ENCODE measurements around the gene NEDD8. TPM values are rescaled to one million over a fixed set of nuclear protein-coding genes. Genes with fewer than 3 reads are reported as not detected.

Gene NEDD8
- total RNA-seq, 1 experiment from 2014 or later: 330 TPM

- no peak overlapping the region for H3K27ac ChIP-seq (ENCODE audit: low read length)
- no peak overlapping the region for H3K4me2 ChIP-seq (ENCODE audit: low read length)
- H3K9me3 ChIP-seq (ENCODE audit: low read length): no peaks in the 10 kb centered on the region
- H3K79me2 ChIP-seq (ENCODE audit: low read length): no peaks in the 10 kb centered on the region
- DNase-seq (no peak), ATAC-seq (no peak)
- H3K9ac ChIP-seq (ENCODE audit: low read length): no peak overlapping the region
- no peaks in the 10 kb centered on the region for H4K20me1 ChIP-seq (ENCODE audit: low read length)
- H3F3A ChIP-seq (ENCODE audit: low read length, unreplicated experiment): no peaks in the 10 kb centered on the region
- no TSS peak for BruUV-seq (replicated peaks)
- intact Hi-C loops (cut with micrococcal nuclease): no loop called here
- H3K27me3 ChIP-seq (ENCODE audit: low read length): no peaks in the 10 kb centered on the region
- H3K4me3 ChIP-seq (ENCODE audit: low read length): no peak overlapping the region
- H3K4me1 ChIP-seq (ENCODE audit: insufficient read depth, low read length): peaks cover 18% of the 10 kb centered on the region; the same call in 1 of the 2 replicates
- no peaks in the 10 kb centered on the region for H3K36me3 ChIP-seq (ENCODE audit: low read depth, low read length)
- H2AFZ ChIP-seq (ENCODE audit: low read length): no peak overlapping the region
- H3K9me2 ChIP-seq (replicated peaks; ENCODE audit: low read length): no peaks in the 10 kb centered on the region
- TF ChIP-seq EZH2phosphoT487 (IDR thresholded peaks at IDR 0.05; ENCODE audit: borderline replicate concordance, low read length): no peak
- no peak for TF ChIP-seq CTCF (conservative IDR thresholded peaks at IDR 0.05; ENCODE audit: low read depth, low read length)
- TF ChIP-seq EZH2 (IDR thresholded peaks at IDR 0.05; ENCODE audit: low read length, unreplicated experiment): no peak
- CTCF ChIA-PET: no interaction called here
- POLR2A ChIA-PET (ENCODE audit: unreplicated experiment): no interaction called here
Measured at GRCh38 chr14:24255438-24255837, 23.3 kb upstream of the NEDD8 start.

DNA sequence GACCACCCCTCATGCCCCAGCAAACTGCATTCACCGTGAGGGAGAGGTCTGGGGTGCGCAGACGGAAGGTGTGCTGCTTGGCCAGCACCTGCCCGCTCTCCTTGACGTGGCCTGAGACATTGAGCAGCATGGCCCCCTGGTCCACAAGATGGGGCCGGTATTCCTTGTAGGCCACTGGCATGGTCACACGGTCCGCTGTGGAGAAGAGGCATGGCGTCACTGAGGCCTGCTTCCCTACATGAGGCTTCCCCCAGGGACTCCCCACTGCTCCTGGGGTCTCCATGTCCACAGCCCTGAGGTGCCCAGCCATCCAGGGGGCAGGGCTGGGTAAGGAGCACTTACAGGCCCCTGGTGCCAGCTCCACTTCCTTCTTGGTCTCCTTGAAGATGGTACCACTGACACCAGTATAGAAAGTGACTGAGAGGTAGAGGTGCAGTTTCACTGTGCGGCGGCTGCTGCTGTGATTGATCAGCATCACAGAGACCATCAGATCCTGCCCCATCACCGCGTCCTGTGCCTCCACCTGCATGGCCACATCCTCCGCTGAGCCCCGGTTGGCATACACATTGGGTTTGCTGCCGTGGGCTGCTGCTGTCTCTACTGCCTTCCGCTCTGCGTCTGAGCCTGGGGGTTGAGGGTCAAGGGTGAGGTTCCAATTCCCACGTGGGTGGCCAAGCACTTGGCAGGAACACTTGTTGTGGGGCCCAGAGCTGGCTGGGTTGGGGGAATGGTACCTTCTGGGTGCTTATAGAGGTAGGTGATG lies 22.6 kb upstream of the NEDD8 start:
- ChIA-PET POLR2A (ENCODE audit: unreplicated experiment) (no interaction called here), CTCF (no interaction called here)
- Histone ChIP-seq H3K36me3 (ENCODE audit: low read depth, low read length) (no peaks in the 10 kb centered on the region), H3K4me3 (ENCODE audit: low read length) (no peak overlapping the region), H3K4me2 (ENCODE audit: low read length) (no peak overlapping the region), H3K9me2 (replicated peaks; ENCODE audit: low read length) (no peaks in the 10 kb centered on the region), H3K4me1 (ENCODE audit: insufficient read depth, low read length) (peaks cover 18% of the 10 kb centered on the region; the same call in 1 of the 2 replicates), H3F3A (ENCODE audit: low read length, unreplicated experiment) (no peaks in the 10 kb centered on the region), H3K9me3 (ENCODE audit: low read length) (no peaks in the 10 kb centered on the region), H3K9ac (ENCODE audit: low read length) (no peak overlapping the region), H3K79me2 (ENCODE audit: low read length) (no peaks in the 10 kb centered on the region), H3K27ac (ENCODE audit: low read length) (no peak overlapping the region), H3K27me3 (ENCODE audit: low read length) (no peaks in the 10 kb centered on the region), H2AFZ (ENCODE audit: low read length) (no peak overlapping the region), H4K20me1 (ENCODE audit: low read length) (no peaks in the 10 kb centered on the region)
- intact Hi-C loops (cut with micrococcal nuclease): no loop called here
- BruUV-seq (replicated peaks): no TSS peak
- DNase-seq (no peak), ATAC-seq (no peak)
- TF ChIP-seq EZH2phosphoT487 (IDR thresholded peaks at IDR 0.05; ENCODE audit: borderline replicate concordance, low read length) (no peak), EZH2 (IDR thresholded peaks at IDR 0.05; ENCODE audit: low read length, unreplicated experiment) (no peak), CTCF (conservative IDR thresholded peaks at IDR 0.05; ENCODE audit: low read depth, low read length) (no peak)

GRCh38 chr14:24253936-24254335 lies 21.8 kb upstream of the NEDD8 start:
- no peak for TF ChIP-seq EZH2 (IDR thresholded peaks at IDR 0.05; ENCODE audit: low read length, unreplicated experiment)
- TF ChIP-seq CTCF (conservative IDR thresholded peaks at IDR 0.05; ENCODE audit: low read depth, low read length): no peak
- no peak for TF ChIP-seq EZH2phosphoT487 (IDR thresholded peaks at IDR 0.05; ENCODE audit: borderline replicate concordance, low read length)
- CTCF ChIA-PET: no interaction called here
- H3K9ac ChIP-seq (ENCODE audit: low read length): no peak overlapping the region
- no peak for DNase-seq
- no peaks in the 10 kb centered on the region for H3F3A ChIP-seq (ENCODE audit: low read length, unreplicated experiment)
- no TSS peak for BruUV-seq (replicated peaks)
- H3K9me2 ChIP-seq (replicated peaks; ENCODE audit: low read length): no peaks in the 10 kb centered on the region
- H3K27ac ChIP-seq (ENCODE audit: low read length): no peak overlapping the region
- no peaks in the 10 kb centered on the region; the same call in 1 of the 2 replicates for H3K36me3 ChIP-seq (ENCODE audit: low read depth, low read length)
- no peak overlapping the region for H3K4me3 ChIP-seq (ENCODE audit: low read length)
- no peaks in the 10 kb centered on the region for H3K9me3 ChIP-seq (ENCODE audit: low read length)
- H4K20me1 ChIP-seq (ENCODE audit: low read length): no peaks in the 10 kb centered on the region
- intact Hi-C loops (cut with micrococcal nuclease): no loop called here
- H2AFZ ChIP-seq (ENCODE audit: low read length): no peak overlapping the region
- POLR2A ChIA-PET (ENCODE audit: unreplicated experiment): no interaction called here
- no peaks in the 10 kb centered on the region for H3K79me2 ChIP-seq (ENCODE audit: low read length)
- 0 out of 2 replicates have a peak, but pooled peaks cover 11% of the 10 kb centered on the region for H3K4me1 ChIP-seq (ENCODE audit: insufficient read depth, low read length)
- no peak for ATAC-seq
- H3K4me2 ChIP-seq (ENCODE audit: low read length): no peak overlapping the region
- H3K27me3 ChIP-seq (ENCODE audit: low read length): no peaks in the 10 kb centered on the region
